Mucosa of gallbladder (tissue), 1 donor: ENCODE measurements around the gene PCBP4. TPM values are rescaled to one million over a fixed set of nuclear protein-coding genes. Genes with fewer than 3 reads are reported as not detected.

Experiments used
- DNase-seq: peaks from one replicate; pipeline ENCODE4 v3.0.0-alpha.2; 2020; ENCODE audit warnings: low spot score
- total RNA-seq: library from RNA; stranded (reverse); gene quantifications from one replicate; pipeline ENCODE4 v1.2.1, GENCODE V29; 2021
- donor health status: DM: no; HTN: no; CAD: no.

Gene PCBP4
- total RNA-seq, 1 donor from 2014 or later = 45.1 TPM

- DNase-seq = no peak
Observed at GRCh38 chr3:51916418-51916817, 50.8 kb downstream of the PCBP4 start.

GRCh38 chr3:51908026-51908425, 59.2 kb downstream of the PCBP4 start:
- DNase-seq = no peak

Other genes starting within 250 kb of the PCBP4 start
- not detected for gene IQCF6, start 188.2 kb downstream of the PCBP4 start, total RNA-seq
- gene IQCF2, start 105.8 kb downstream of the PCBP4 start, total RNA-seq = not detected
- not detected for gene IQCF5, start 91.9 kb downstream of the PCBP4 start, total RNA-seq
- not detected for gene IQCF1, start 64.1 kb downstream of the PCBP4 start, total RNA-seq
- gene RRP9, start 25.6 kb downstream of the PCBP4 start, total RNA-seq = 11.9 TPM
- 25.4 TPM for gene PARP3, start 25.1 kb downstream of the PCBP4 start, total RNA-seq
- 0.55 TPM for gene GPR62, start 12.1 kb downstream of the PCBP4 start, total RNA-seq
- 59.1 TPM for gene ABHD14B, start 6.6 kb upstream of the PCBP4 start, total RNA-seq
- 20.8 TPM for gene ABHD14A, start 7.6 kb upstream of the PCBP4 start, total RNA-seq
- 47.6 TPM for gene ACY1, start 16.1 kb upstream of the PCBP4 start, total RNA-seq
- gene RPL29, start 28.4 kb upstream of the PCBP4 start, total RNA-seq = 836 TPM
- 20.4 TPM for gene DUSP7, start 89.1 kb upstream of the PCBP4 start, total RNA-seq
- gene POC1A, start 187.0 kb upstream of the PCBP4 start, total RNA-seq = 3.4 TPM
- gene ALAS1, start 230.7 kb upstream of the PCBP4 start, total RNA-seq = 62.4 TPM